DOHH2 (cell line): ENCODE data around the gene USH2A.

Source experiments
- H3F3A ChIP-seq: fragments of 200-600 bp; sonication (generic), shearing (Covaris generic); 2 replicates; pipeline ENCODE4 v1.6.0; 2016; ENCODE audit warnings: antibody characterized with exemption, mild to moderate bottlenecking; ENCODE audit not compliant: control insufficient read depth, insufficient read depth
- H3K27ac ChIP-seq: fragments of 200-600 bp; sonication (generic); 2 replicates; pipeline ENCODE4 v1.5.1; 2014; ENCODE audit warnings: low read depth, mild to moderate bottlenecking, low read length, moderate library complexity
- H3K27me3 ChIP-seq: fragments of 200-600 bp; sonication (generic); 2 replicates; pipeline ENCODE4 v1.6.1; 2014; ENCODE audit warnings: mild to moderate bottlenecking, low read length, mixed read lengths; ENCODE audit not compliant: control insufficient read depth
- H3K36me3 ChIP-seq: fragments of 200-600 bp; sonication (generic); 2 replicates; pipeline ENCODE4 v1.6.1; 2014; ENCODE audit warnings: mild to moderate bottlenecking, low read length, moderate library complexity, mixed read lengths; ENCODE audit not compliant: control insufficient read depth
- H3K4me1 ChIP-seq: fragments of 200-600 bp; sonication (generic); 2 replicates; pipeline ENCODE4 v1.6.1; 2014; ENCODE audit warnings: mild to moderate bottlenecking, low read length, mixed read lengths; ENCODE audit not compliant: control insufficient read depth
- H3K4me2 ChIP-seq: fragments of 200-600 bp; sonication (generic); 2 replicates; pipeline ENCODE4 v1.6.0; 2014; ENCODE audit warnings: mild to moderate bottlenecking, low read length, moderate library complexity
- H3K4me3 ChIP-seq: fragments of 200-600 bp; sonication (generic); 2 replicates; pipeline ENCODE4 v1.5.1; 2014; ENCODE audit warnings: mild to moderate bottlenecking, low read length, mixed read lengths
- H3K79me2 ChIP-seq: fragments of 200-600 bp; sonication (generic); 2 replicates; pipeline ENCODE4 v1.6.1; 2014; ENCODE audit warnings: mild to moderate bottlenecking, low read length, mixed read lengths; ENCODE audit not compliant: control insufficient read depth
- H3K9me2 ChIP-seq: fragments of 200-600 bp; sonication (generic); replicated peaks from 2 replicates; pipeline ENCODE4 v1.6.1; 2014; ENCODE audit warnings: mild to moderate bottlenecking, low read length, mixed read lengths; ENCODE audit not compliant: control insufficient read depth
- H3K9me3 ChIP-seq: fragments of 200-600 bp; sonication (generic); 2 replicates; pipeline ENCODE4 v1.6.1; 2014; ENCODE audit warnings: antibody characterized with exemption, low read length, mixed read lengths; ENCODE audit not compliant: control insufficient read depth, insufficient read depth
- H4K20me1 ChIP-seq: fragments of 200-600 bp; sonication (generic); 2 replicates; pipeline ENCODE4 v1.6.0; 2014; ENCODE audit warnings: low read depth, mild to moderate bottlenecking, antibody characterized with exemption, low read length, moderate library complexity; ENCODE audit not compliant: control insufficient read depth, insufficient read depth
- EZH2phosphoT487 ChIP-seq: fragments of 200-600 bp; sonication (generic); IDR thresholded peaks from 2 replicates; pipeline ENCODE4 v1.6.1; 2017; ENCODE audit warnings: borderline replicate concordance, mild to moderate bottlenecking, antibody characterized with exemption, low read length, moderate library complexity, mixed read lengths
- TF ChIP-seq, protein P1 (sequence below): fragments of 200-600 bp; sonication (generic); IDR thresholded peaks from one replicate; pipeline ENCODE4 v1.5.1; 2014; ENCODE audit warnings: antibody characterized with exemption, mild to moderate bottlenecking, low read depth, low read length; ENCODE audit not compliant: poor library complexity, severe bottlenecking

The USH2A gene

GRCh38 chr1:215647738-215648137, 775.5 kb downstream of the USH2A start:
- H3K79me2 ChIP-seq = no peaks in the 10 kb centered on the region
- no peaks in the 10 kb centered on the region; the same call in 1 of the 2 replicates for H3K9me2 ChIP-seq
- no peaks in the 10 kb centered on the region for H3K36me3 ChIP-seq
- no peaks in the 10 kb centered on the region for H4K20me1 ChIP-seq
- TF ChIP-seq EZH2phosphoT487 = no peak
- TF ChIP-seq, protein P1, sequence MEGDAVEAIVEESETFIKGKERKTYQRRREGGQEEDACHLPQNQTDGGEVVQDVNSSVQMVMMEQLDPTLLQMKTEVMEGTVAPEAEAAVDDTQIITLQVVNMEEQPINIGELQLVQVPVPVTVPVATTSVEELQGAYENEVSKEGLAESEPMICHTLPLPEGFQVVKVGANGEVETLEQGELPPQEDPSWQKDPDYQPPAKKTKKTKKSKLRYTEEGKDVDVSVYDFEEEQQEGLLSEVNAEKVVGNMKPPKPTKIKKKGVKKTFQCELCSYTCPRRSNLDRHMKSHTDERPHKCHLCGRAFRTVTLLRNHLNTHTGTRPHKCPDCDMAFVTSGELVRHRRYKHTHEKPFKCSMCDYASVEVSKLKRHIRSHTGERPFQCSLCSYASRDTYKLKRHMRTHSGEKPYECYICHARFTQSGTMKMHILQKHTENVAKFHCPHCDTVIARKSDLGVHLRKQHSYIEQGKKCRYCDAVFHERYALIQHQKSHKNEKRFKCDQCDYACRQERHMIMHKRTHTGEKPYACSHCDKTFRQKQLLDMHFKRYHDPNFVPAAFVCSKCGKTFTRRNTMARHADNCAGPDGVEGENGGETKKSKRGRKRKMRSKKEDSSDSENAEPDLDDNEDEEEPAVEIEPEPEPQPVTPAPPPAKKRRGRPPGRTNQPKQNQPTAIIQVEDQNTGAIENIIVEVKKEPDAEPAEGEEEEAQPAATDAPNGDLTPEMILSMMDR = no peak
- no peaks in the 10 kb centered on the region for H3K4me1 ChIP-seq
- H3K27me3 ChIP-seq = peaks cover 4% of the 10 kb centered on the region
- H3K4me2 ChIP-seq = no peak overlapping the region
- H3F3A ChIP-seq = no peaks in the 10 kb centered on the region
- H3K27ac ChIP-seq = no peak overlapping the region
- no peaks in the 10 kb centered on the region for H3K9me3 ChIP-seq
- no peak overlapping the region for H3K4me3 ChIP-seq

DNA sequence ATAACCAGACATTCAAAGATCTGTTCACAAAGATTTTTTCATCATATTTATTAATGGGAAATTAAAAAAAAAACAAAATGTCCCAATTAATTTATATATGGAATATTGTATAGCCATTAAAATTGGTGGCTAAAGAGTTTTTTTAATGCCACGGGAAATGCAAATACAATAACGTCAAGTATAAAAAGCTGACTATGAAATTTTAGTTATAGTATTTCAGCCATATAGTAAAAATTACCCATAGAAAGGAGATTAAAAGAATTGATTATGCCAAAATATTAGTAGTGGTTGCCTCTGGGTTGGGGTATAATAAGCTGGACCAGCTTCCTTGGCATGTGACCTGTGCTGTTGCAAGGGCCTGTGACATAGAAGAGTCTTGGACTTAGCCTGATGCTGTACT, 777.4 kb downstream of the USH2A start:
- Histone ChIP-seq H3K9me3 (no peaks in the 10 kb centered on the region), H3K79me2 (no peaks in the 10 kb centered on the region), H3K27me3 (peaks cover under 1% of the 10 kb centered on the region; the same call in 1 of the 2 replicates), H3K4me2 (no peak overlapping the region), H4K20me1 (no peaks in the 10 kb centered on the region), H3K36me3 (no peaks in the 10 kb centered on the region), H3F3A (no peaks in the 10 kb centered on the region), H3K4me1 (no peaks in the 10 kb centered on the region), H3K27ac (no peak overlapping the region), H3K9me2 (no peaks in the 10 kb centered on the region), H3K4me3 (no peak overlapping the region)
- no peak for TF ChIP-seq EZH2phosphoT487
- TF ChIP-seq, protein P1 = no peak

- H3K27ac ChIP-seq = no peak overlapping the region
- no peaks in the 10 kb centered on the region for H3K9me2 ChIP-seq
- no peaks in the 10 kb centered on the region for H3K4me1 ChIP-seq
- no peaks in the 10 kb centered on the region for H3F3A ChIP-seq
- H3K4me3 ChIP-seq = no peak overlapping the region
- no peaks in the 10 kb centered on the region for H3K27me3 ChIP-seq
- no peaks in the 10 kb centered on the region for H4K20me1 ChIP-seq
- no peaks in the 10 kb centered on the region for H3K79me2 ChIP-seq
- no peaks in the 10 kb centered on the region for H3K9me3 ChIP-seq
- H3K4me2 ChIP-seq = no peak overlapping the region
- no peak for TF ChIP-seq EZH2phosphoT487
- TF ChIP-seq, protein P1 = no peak
- H3K36me3 ChIP-seq = no peaks in the 10 kb centered on the region
These were observed 778.1 kb downstream of the USH2A start for GRCh38 chr1:215645182-215645581.
